Glomerular visceral epithelial cell (primary cell): ENCODE measurements around the gene AMHR2.
"Not testable (repeated sequence)": the region's sequence is repeated elsewhere in the genome, so short reads cannot be mapped to it uniquely, and the experiment has no call there.

ENCODE experiments used
- DNase-seq: peaks from one replicate; pipeline ENCODE4 v3.0.0-alpha.2; 2016; ENCODE audit errors: extremely low spot score

The AMHR2 gene

DNA sequence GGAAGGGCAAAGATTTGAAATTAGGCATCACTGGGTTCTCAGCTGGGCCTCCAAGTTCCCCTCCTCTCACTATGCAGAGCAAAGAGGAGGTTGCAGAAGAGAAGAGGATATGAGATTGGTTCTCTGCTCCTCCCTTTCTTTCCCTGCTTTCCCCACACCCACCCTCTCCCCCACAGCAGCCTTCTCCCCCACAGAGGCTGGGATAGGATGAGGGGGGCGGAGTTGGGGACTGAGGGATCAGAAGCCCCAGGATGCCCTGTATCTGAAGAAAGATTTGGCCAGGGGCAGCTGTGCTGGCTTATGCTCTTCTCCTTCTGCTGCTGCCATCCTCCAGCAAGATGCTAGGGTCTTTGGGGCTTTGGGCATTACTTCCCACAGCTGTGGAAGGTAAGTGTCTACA lies at the start of gene AMHR2:
Gene AMHR2, plus strand, starts transcription at position 259 of the 400 bp plus-strand sequence. Its CDS starts 80 bp downstream, at position 339.
- no peak for DNase-seq

DNA sequence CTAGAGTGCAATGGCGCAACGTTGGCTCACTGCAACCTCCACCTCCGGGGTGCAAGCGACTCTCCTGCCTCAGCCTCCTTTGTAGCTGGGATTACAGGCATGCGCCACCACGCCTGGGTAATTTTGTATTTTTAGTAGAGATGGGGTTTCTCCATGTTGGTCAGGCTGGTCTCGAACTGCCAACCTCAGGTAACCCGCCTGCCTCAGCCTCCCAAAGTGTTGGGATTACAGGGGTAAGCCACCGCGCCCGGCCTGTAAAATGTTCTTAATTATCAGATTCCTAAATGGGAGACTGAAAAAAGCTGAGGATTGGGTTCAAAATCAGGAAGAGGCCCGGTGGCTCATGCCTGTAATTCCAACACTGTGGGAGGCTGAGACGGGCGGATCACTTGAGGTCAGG lies 49.4 kb upstream of the AMHR2 start:
- not testable (repeated sequence) for DNase-seq

DNA sequence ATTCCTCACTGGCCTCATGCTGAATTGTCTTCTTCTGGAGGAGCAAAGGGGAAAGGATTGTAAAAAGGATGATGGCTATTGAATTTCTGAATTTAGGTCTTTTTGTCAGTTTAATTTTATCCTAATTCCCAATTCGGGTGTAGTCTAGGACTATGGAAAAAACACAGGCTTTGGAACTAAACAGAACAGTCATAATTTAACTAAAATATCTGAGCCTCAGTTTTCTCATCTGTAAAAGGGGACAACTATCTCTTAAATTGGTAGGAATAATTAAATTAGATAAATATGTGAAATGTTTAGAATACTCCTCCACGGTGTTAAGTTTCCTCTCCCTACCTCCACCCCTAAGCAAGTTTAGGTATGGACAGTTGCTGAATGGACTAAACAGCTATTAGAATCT lies 46.9 kb upstream of the AMHR2 start:
- no peak for DNase-seq

DNA sequence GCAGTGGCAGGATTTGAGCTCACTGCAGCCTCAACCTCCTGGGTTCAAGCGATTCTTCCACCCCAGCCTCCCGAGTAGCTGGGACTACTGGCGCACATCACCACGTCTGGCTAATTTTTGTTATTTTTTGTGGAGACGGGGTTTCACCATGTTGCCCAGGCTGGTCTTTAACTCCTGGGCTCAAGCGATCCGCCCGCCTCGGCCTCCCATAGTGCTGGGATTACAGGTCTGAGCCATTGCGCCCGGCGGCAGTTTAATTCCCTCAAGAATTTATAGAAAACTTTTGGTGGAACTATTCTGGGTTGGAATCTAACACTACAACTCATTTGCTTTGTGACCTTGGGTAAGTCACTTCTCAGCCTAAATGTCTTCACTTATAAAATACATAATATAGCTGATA lies 45.4 kb upstream of the AMHR2 start:
- DNase-seq, result no peak

DNA sequence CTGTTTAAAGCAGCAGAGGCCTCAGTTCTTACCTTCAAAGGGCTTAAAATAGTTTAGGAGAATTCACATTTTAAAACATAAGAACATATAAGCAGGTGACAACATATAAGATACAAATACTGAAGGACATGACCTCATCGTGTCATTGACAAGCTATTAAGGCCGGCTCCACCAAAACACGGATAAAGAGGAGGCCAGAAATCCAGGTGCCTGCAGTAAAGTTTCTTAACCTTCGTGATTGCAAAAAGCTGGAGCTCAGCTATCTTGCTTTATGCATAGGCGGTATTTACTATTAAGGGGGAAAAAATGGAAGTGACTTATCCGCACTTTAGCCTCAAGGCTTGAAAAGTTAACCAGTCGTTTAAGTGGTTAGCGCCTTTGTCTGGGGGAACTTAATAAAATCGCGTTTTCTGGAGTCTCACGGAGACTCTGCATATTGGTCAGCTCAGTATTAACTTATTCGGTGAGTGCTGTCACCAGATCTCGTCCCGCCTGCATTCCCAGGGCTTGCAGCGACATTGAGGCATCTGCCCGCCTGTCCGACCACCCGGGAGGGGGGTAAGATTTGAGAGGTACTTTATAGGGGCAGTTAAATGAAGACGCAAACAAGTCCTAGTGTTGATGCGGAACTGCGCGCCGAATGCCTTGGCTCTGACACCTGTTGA lies 44.8 kb upstream of the AMHR2 start:
- DNase-seq, result no peak

DNA sequence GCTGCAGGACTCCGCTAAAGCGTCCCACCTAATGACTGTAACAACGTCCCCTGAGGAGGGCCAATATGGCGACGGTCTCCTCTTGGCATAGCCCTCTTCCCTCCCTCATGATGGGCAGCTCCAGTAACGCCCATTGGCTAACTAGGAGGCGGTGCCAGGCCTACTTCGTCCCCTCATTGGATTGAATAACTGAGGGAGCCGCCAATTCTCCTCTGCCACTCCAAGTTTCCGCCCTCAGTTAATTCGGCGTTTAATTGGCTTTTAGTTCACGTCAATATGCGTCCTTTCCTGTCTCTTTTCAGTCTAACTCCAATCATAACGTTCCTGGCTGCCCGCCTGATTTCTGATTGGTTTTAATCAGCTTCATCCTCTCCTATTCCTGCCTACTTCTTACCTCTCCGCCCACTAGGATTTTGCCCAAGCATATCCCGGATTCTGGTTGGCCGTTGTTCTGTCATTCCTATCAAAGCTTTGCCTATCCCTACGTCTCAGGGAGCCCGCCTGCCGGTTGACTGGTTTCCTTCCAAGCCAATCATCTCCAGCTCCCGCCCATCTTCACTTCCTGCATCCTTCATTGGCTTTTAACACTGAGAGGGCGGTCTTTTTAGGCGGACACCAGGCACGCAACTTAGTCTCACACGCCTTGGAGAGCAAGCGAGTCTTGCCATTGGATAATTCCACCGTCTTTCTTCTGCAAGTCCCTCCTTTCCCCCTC lies 44.1 kb upstream of the AMHR2 start:
- peak; percentile 100 for DNase-seq

DNA sequence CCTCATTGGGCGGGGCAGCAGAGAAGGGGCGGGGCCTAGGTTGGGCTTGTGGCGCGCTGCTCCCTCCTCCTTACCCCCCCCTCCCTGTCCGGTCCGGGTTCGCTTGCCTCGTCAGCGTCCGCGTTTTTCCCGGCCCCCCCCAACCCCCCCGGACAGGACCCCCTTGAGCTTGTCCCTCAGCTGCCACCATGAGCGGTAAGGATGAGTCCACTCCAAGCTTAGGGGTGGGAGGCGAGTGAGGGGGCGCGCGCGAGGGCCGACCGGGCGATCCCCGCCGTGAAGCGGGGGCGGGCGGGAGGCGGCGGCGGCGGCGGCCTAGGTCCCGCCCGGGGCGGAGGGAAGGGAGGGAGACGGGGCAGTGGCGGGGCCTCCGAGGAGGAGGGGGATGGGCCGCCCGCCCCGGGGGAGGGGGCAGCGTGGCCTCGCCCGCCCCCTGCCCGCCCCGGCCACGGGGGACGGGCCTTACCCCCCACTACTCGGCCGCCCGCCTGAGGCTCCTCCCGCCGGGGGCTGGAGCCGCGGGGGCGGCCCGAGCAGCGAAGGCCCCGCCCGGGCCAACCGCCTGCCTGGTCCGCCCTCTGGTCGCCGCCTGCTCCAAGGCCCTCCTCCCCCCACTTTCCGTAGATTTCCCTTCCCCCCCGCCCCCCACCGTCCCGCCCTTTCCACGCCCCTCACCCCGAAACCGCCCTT lies 43.4 kb upstream of the AMHR2 start, which contains the start of gene SP1:
Gene SP1, plus strand, starts transcription at position 73 of the 690 bp plus-strand sequence. Its CDS starts 116 bp downstream, at position 189.
- peak; percentile 96 for DNase-seq

DNA sequence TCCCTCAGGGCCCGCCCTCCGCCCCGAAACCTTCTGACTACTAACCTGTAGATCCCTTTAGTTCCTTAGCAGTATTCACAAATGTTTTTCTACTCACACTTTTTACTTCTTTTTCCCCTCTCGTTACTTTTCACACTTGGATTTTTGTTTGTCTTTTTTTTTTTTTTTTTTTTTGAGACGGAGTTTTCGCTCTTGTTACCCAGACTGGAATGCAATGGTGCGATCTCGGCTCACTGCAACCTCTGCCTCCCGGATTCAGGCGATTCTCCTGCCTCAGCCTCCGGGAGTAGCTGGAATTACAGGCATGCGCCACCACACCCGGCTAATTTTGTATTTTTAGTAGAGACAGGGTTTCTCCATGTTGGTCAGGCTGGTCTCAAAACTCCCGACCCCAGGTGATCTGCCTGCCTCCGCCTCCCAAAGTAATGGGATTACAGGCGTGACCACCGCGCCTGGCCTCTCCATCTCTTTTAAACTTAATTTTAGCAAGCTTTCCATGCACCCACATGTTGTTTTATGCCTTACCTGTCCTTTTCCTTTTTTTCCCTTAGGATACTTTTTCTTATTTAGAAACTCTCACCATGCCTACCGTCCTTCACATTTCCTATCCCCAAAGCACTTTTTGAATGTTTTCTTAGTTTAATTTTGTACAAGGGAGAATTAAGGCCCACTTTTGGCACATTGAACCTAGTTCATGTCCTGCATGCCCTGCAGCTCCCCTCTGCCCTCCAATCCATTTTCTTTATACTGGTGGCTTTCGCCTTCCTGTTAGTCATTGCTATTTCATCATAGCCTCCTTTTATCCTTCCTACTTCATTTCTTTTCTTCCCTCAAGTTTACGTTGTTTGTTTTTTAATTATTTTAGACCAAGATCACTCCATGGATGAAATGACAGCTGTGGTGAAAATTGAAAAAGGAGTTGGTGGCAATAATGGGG lies 42.6 kb upstream of the AMHR2 start:
- DNase-seq, result no peak

DNA sequence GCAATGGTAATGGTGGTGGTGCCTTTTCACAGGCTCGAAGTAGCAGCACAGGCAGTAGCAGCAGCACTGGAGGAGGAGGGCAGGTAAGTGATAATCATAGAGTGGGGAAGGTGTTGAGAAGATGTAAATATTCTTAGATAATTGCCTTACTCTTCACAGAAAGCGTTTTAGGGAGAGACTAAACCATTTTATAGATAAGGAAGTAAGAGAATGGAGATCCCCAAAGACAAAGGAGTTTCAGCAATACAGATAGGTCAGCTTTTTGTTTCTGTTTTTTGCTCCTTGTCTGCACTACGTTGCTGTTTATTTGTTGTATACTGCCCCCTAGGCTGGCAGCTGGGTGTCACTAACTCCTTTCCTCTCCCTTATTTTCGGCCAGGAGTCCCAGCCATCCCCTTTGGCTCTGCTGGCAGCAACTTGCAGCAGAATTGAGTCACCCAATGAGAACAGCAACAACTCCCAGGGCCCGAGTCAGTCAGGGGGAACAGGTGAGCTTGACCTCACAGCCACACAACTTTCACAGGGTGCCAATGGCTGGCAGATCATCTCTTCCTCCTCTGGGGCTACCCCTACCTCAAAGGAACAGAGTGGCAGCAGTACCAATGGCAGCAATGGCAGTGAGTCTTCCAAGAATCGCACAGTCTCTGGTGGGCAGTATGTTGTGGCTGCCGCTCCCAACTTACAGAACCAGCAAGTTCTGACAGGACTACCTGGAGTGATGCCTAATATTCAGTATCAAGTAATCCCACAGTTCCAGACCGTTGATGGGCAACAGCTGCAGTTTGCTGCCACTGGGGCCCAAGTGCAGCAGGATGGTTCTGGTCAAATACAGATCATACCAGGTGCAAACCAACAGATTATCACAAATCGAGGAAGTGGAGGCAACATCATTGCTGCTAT lies 41.7 kb upstream of the AMHR2 start:
- DNase-seq, result peak; percentile 82

DNA sequence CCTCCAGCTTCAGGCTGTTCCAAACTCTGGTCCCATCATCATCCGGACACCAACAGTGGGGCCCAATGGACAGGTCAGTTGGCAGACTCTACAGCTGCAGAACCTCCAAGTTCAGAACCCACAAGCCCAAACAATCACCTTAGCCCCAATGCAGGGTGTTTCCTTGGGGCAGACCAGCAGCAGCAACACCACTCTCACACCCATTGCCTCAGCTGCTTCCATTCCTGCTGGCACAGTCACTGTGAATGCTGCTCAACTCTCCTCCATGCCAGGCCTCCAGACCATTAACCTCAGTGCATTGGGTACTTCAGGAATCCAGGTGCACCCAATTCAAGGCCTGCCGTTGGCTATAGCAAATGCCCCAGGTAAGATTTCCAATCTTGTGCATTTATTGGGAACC lies 40.4 kb upstream of the AMHR2 start:
- DNase-seq, result no peak

DNA sequence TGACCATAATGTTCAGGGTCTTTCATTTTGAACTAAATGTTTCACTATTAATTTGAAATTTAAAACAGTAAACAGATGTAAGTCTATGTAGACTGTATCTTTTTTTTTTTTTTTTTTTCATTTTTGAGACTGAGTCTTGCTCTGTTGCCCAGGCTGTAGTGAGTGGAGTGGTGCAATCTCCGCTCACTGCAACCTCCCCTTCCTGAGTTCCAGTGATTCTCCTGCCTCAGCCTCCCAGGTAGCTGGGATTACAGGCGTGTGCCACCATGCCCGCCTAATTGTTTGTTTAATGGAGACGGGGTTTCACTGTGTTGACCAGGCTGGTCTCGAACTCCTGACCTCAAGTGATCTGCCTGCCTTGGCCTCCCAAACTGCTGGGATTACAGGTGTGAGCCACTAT lies 37.3 kb upstream of the AMHR2 start:
- not testable (repeated sequence) for DNase-seq

DNA sequence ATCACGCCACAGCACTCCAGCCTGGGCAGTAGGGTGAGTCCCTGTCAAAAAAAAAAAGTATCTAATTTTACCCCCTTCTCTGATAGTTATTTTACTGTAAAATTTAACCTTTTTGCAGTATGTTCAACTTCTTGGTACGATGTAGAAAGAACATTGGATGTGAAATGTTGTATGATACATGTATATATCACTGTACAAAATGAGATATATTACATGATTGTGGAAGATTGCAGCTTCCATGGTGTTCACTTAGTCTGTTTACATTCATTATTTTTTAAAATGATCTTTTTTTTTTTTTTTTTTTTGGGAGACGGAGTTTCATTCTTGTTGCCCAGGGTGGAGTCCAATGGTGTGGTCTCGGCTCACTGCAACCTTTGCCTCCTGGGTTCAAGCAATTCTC lies 34.7 kb upstream of the AMHR2 start:
- no peak for DNase-seq

DNA sequence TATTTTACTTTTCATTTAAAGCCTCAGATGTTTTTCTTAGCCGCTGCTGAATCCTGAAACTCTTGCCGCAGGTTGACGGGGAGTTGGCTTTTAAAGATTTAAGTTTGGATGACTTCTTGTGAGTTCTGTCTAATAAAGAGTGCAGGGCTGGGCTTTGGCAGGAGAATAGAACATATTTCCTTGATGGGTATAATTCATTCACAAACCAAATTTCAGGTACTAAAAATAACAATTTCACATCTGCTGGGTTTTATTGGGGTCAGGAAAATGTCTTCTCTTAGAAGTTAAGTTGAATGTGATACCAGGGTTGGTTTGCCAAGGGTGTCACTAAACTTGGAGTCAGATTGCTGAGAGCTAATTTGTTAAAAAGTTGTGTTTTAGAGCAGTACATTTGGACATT lies 34.0 kb upstream of the AMHR2 start:
- DNase-seq, result no peak

DNA sequence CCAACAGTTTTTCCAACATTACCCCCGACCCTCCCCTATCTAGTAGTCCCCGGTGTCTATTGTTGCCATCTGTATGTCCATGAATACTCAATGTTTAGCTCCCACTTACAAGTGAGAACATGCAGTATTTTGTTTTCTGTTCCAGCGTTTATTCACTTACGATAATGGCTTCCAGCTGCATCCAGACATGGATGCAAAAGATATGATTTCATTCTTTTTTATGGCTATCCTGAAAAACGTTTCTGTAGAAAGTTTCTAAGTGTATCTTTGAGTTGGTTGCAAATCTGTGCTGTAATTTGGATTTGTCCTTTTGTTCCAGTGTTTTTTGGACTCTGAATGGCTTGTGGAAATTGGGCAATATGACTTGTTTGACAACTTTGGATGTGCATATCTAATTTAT lies 31.9 kb upstream of the AMHR2 start:
- DNase-seq, result no peak

DNA sequence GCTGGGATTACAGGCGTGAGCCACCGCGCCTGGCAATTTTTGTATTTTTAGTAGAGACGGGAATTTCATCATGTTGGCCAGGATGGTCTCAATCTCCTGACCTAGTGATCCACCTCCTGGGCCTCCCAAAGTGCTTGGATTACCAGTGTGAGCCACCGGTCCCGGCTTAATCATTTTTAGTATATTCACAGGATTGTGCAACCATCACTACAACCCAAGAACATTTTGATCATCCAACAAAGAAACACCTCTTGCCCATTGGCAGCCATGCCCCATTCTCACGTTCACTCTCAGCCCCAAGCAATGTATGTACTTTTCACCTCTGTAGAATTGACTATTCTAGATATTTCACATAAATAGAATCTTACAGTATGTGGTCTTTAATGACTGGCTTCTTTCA lies 23.8 kb upstream of the AMHR2 start:
- no peak for DNase-seq

DNA sequence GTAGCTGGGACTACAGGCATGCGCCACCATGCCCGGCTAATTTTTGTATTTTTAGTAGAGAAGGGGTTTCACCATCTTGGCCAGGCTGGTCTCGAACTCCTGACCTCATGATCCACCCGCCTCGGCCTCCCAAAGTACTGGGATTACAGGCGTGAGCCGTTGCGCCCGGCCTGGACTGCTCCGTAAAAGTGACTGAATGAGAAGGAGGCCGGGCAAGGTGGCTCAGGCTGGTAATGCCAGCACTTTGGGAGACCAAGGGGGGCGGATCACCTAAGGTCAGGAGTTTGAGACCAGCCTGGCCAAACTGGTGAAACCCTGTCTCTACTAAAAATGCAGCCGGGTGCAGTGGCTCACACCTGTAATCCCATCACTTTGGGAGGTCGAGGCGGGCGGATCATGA lies 21.3 kb upstream of the AMHR2 start:
- not testable (repeated sequence) for DNase-seq

DNA sequence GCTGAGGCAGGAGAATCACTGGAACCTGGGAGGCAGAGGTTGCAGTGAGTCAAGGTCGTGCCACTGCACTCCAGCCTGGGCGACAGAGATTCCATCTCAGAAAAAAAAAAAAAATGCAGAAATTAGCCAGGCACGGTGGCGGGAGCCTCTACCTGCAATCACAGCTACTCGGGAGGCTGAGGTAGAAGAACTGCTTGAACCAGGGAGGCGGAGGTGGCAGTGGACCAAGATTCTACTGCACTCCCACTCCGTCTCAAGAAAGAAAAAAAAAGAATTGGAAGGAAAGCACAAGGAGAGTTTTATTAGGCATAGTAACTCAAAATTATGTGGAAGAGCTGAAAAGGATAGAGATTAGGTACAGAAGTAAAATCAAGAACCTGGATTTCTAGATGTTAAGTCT lies 20.8 kb upstream of the AMHR2 start:
- no peak for DNase-seq

DNA sequence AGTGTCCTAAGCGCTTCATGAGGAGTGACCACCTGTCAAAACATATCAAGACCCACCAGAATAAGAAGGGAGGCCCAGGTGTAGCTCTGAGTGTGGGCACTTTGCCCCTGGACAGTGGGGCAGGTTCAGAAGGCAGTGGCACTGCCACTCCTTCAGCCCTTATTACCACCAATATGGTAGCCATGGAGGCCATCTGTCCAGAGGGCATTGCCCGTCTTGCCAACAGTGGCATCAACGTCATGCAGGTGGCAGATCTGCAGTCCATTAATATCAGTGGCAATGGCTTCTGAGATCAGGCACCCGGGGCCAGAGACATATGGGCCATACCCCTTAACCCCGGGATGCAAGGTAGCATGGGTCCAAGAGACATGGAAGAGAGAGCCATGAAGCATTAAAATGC lies 12.7 kb upstream of the AMHR2 start:
- DNase-seq, result no peak

DNA sequence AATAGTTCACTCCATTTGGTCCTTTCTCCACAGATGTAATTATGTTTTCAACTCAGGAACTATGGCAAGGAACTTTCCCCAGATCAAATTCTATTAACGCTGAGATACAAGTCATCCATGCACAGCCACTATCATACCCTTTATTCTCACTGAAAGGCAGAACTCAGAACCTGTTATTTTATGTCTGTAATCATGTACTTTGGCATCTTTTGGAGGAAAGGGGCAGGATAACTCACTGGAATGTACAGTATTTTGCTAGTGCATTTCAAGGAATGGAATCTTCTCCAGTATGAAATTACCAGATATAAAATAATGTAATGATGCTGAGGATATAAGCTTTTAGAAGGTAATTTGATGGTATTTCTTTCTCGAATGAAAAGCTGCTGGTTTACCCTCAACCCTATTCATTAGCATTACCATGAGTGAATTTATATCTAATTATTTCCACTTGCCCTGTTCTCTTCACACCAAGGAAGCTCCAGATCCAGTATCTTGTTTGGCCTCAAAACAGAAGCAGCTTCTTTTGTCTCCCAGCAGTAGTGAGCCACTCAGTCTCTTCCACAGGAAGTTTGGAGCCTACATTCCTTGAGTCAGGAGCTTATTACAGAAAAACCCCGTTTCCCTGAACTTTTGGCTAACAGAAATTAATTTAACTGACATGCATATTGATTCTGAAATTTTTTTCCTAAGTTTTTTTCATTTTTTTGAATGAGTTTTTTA lies 10.0 kb upstream of the AMHR2 start:
- DNase-seq, result no peak
